NCI-H2227 treated with DMSO at 0.1 percent for 48 hours (cell line): ENCODE results near the gene SLC5A2.
A peak's percentile ranks its signal among the peaks of the same experiment; 100 is the strongest.
"Not testable (repeated sequence)": the region's sequence is repeated elsewhere in the genome, so short reads cannot be mapped to it uniquely, and the experiment has no call there.

ENCODE experiments used
- DNase-seq: peaks from one replicate; lab custom pipeline; 2025; lab: John Stamatoyannopoulos, UW

Gene SLC5A2

DNA sequence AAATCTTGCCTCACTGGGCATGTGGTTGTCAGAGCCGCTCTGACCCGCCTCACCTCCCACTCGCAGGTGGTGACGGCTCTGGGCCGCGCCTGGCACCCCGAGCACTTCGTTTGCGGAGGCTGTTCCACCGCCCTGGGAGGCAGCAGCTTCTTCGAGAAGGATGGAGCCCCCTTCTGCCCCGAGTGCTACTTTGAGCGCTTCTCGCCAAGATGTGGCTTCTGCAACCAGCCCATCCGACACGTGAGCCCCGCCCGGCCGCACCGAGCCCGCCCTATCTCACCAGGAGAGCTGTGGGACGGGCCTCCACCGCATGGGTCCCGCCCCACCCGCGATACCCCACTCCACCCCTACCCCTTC lies 7.0 kb upstream of the SLC5A2 start:
- DNase-seq: no peak

DNA sequence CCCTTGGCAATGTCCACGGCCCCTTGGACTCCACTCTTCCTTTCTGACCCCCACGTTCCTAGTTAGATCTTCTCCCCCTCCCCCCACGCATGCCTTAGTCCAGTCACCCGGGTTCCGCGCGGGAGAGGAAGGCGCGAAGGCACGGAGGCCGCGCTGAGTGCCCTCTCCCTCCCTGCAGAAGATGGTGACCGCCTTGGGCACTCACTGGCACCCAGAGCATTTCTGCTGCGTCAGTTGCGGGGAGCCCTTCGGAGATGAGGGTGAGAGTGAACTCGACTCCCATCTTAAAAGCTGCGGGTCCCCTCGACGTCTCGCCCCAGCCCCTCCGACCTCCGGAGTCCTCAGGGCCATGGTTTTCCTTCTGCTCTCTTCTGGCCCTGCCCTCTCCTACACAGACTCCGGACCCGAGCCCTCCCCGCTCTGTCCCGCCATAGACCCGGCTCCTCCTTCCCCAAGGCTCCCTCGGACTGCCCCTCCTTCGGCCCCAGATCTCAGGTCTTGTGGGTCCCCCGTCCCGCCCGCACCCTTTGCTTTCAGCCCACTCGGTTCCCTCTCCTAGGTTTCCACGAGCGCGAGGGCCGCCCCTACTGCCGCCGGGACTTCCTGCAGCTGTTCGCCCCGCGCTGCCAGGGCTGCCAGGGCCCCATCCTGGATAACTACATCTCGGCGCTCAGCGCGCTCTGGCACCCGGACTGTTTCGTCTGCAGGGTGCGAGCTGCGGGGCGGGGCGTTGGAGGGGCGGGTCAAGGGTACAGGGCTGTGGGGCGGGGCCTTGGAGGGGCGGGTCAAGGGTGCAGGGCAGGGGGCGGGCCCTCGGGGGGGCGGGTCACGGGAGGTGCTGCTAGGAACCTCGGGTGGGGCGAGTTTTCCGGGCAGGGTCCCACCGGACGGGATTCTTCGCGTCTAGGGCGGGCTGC lies 6.4 kb upstream of the SLC5A2 start:
- DNase-seq: no peak

DNA sequence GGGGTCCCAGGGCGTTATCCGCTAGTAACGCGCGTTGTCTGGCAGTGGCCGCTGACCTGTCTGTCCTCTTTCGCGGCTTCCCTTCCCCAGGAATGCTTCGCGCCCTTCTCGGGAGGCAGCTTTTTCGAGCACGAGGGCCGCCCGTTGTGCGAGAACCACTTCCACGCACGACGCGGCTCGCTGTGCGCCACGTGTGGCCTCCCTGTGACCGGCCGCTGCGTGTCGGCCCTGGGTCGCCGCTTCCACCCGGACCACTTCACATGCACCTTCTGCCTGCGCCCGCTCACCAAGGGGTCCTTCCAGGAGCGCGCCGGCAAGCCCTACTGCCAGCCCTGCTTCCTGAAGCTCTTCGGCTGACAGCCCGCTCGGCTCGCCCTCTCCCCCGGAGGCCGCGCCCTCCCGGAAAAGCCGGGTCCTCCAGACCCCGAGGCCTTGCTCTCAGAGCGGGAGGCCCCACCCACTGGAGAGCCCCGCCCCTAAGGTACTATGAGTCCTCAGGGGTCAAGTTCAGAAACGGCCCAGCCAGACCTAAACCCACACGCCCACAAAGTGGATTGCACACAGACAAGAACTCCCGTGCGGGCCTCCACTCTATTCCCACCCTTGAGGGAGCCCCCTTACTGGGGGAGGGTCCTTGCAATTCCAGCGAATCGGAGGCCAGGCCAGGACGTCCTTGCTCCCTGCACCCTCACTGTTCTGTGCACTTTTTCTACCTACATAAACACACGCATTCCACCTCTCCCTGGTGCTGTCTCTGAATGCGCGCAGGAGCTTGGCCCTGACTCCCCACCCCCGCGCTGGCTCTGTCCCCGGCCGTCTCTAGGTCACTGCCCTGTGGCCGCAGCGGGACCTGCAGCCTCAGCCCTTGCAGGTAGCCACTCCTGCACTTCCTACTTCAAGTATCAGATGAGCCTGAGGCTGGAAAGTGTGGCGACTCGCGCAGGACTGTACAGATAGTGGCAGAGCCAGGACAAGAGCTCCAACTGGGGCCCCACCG lies 5.4 kb upstream of the SLC5A2 start:
- DNase-seq: no peak

DNA sequence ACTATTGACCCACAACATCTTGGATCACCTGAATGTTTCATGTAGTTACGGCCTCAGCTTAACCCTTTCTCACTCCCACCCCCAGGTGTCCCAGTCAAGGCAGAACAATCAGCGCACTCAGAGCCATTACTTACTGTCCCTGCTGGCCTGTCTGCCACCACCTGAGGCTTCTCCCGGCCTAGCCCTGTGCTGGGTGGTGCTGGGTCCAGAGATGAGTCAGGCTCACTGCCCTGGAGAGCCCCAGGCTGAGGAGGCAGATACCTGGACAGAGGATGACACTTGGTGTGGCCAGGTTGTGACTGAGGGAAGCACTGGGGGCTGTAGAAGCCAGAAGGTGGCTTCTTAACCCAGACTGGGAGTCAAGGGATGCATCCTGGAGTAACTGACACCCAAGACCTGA lies 4.0 kb upstream of the SLC5A2 start:
- DNase-seq: no peak

DNA sequence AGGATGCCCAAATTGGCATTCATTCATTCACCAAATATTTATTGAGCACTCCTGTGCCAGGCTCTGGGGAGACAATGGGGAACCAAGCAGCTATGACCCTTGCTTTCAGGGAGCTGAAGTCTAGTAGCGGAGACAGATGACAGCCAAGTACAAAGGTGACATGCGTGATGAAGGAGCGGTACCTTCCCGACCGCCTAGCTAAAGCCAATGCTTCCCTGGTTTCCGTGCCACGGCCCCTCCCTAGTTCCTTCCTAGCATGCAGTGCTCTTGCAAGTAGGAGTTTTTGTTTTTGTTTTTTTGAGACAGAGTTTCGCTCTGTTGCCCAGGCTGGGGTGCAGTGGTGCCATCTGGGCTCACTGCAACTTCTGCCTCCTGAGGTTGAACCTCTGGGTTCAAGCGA lies 3.2 kb upstream of the SLC5A2 start:
- DNase-seq: no peak

DNA sequence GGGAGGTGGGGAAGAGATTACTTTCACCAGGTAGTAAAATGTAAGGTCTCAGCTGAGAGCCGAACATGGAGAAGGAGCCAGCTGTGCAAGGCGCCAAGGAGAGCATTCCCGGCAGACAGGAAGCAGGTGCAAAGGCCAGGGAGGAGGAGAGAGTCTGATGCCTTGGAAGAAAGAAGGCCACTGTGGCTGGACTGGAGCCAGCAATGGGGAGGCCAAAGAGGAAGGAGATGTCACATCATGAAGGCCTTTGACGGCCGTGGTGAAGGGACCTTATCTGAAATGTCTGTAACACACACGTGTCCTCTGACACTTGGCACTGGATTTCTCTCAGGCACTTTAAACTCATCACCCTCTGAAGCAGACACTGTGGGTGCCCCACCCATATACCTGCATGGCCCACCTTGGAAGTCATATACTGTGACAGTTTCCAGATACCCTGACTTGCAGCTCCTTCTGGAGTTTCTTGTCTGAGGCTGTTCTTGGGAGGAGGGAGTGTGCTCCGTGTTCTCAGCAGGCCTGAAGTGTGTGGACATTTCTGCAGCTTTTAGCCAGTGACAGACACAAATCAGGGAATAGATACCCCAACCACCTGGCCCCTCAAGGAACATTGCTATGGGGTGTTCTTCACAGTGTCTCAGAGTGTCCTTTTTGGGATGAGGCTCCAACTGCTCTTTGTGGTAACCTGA lies 1.9 kb upstream of the SLC5A2 start:
- DNase-seq: no peak

DNA sequence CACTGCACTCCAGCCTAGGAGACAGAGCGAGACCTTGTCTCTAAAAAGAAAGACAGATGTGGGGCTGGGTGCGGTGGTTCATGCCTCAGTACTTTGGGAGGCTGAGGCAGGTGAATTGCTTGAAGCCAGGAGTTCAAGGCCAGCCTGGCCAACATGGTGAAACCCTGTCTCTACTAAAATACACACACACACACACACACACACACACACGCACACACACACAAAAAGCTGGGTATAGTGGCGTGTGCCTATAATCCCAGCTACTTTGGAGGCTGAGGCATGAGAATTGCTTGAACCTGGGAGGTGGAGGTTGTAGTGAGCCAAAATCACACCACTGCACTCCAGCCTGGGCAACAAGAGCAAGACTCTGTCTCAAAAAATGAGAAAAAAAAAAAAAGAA lies 1.1 kb downstream of the SLC5A2 start:
- DNase-seq: not testable (repeated sequence)

DNA sequence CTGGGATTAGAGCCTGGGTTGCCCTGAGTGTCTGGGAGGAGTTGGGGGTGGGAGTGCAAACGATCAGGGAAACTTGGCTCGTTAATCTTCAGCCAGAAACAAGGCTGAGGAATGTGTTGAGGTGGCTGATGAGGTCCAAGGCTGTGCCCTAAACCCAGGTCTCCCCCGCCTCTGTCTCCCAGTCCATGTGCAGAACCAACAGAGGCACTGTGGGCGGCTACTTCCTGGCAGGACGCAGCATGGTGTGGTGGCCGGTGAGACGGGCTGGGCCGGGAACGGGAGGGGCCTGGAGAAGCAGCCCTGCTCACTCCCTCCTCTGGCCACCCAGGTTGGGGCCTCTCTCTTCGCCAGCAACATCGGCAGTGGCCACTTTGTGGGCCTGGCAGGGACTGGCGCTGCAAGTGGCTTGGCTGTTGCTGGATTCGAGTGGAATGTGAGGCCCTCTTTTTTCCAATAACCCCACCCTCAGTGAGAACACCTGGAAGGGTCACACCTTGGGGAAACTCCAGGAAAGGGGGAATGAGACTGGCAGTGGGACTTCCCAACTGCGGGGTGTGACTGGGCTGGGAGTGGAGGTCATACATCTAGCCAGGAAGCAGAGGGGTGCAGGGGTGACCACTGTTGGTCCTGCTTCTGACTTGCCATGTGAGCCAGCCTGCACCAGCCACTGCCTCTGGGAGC lies 1.7 kb downstream of the SLC5A2 start:
- no peak for DNase-seq

DNA sequence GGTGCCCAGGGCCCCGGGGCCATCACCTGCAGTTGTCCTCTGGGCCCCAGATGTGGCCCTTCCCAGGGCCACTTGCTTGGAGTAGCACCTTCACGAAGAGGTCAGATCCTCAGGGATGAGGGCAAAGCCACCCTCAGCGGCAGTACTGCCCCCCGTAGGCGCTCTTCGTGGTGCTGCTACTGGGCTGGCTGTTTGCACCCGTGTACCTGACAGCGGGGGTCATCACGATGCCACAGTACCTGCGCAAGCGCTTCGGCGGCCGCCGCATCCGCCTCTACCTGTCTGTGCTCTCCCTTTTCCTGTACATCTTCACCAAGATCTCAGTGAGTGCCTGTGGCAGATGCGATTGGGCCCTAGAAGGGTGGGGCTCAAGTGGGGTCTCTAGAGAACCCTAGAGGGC lies 2.6 kb downstream of the SLC5A2 start:
- no peak for DNase-seq

DNA sequence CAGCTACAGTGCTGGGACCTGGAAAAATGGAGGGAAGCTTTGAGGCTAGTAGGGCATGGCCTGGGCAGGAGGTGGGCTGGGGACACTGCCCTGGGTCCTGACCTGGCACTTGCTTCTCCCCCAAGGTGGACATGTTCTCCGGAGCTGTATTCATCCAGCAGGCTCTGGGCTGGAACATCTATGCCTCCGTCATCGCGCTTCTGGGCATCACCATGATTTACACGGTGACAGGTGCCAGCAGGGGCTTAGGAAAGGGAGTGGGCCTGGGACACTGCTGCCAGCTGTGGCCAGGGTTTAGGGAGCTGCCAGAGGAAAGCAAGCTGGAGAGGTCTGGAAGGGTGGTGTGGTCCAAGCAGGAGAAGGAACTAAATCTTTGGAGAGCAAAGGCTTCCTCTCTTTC lies 3.1 kb downstream of the SLC5A2 start:
- no peak for DNase-seq

DNA sequence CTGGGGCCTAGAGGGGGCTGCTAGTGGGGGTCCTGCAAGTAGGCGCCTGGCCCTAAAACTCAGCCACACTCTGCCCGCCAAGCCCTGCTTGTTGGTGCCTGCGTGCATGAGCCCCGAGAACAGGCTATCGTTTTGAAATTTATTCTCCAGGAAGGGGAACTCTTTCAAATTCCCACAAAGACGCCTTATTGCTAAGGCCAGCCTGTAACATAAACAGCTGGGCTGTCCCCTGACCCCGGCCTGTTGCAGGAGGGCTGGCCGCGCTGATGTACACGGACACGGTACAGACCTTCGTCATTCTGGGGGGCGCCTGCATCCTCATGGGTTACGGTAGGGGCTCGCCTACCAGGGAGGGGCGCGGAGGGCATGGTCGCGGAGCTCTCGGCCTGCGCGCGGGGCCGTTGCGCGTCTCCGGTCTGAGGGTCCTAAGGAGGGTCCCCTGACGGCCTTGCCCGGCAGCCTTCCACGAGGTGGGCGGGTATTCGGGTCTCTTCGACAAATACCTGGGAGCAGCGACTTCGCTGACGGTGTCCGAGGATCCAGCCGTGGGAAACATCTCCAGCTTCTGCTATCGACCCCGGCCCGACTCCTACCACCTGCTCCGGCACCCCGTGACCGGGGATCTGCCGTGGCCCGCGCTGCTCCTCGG lies 4.3 kb downstream of the SLC5A2 start:
- no peak for DNase-seq

DNA sequence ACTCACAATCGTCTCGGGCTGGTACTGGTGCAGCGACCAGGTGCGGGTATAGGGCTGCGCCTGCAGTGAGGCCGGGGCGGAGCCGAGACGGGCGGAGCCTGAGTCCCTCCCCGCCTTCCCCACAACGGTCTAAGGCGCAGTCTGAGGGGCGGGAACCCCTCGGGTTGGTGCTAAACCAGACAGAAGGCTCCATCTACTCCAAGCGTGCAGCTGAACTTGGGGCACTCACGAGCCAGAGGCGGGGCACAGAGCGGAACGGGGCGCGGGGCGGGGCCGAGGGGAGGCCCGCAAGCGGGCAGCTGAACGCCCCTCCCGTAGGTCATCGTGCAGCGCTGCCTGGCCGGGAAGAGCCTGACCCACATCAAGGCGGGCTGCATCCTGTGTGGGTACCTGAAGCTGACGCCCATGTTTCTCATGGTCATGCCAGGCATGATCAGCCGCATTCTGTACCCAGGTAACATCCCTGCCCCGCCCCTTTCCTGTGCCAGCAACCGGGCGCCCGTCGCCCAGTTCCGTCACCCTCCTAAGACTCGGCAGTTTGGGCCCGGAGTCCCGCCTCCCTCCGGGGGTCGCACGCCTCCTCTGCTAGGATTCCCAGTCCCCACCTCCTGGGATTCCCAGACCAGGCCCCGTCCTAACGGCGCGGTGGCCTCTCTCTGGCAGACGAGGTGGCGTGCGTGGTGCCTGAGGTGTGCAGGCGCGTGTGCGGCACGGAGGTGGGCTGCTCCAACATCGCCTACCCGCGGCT lies 5.0 kb downstream of the SLC5A2 start:
- peak; percentile 81 for DNase-seq

DNA sequence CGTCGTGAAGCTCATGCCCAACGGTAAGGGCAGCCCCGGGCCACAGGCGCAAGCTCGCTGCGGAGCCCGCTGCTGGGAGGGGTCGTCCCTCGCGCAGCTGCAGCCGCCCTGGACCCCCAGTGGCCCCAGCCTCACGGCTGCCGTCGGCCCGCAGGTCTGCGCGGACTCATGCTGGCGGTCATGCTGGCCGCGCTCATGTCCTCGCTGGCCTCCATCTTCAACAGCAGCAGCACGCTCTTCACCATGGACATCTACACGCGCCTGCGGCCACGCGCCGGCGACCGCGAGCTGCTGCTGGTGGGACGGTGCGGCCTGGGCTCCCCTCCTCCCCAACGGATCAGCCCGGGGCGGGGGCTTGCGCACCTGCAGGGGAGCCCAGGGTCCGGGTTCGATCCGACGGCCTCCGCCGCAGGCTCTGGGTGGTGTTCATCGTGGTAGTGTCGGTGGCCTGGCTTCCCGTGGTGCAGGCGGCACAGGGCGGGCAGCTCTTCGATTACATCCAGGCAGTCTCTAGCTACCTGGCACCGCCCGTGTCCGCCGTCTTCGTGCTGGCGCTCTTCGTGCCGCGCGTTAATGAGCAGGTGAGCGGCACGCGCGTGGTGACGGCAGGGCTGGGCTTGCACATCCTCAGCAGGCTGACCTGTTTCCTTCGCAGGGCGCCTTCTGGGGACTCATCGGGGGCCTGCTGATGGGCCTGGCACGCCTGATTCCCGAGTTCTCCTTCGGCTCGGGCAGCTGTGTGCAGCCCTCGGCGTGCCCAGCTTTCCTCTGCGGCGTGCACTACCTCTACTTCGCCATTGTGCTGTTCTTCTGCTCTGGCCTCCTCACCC lies 5.8 kb downstream of the SLC5A2 start:
- peak; percentile 49 for DNase-seq

DNA sequence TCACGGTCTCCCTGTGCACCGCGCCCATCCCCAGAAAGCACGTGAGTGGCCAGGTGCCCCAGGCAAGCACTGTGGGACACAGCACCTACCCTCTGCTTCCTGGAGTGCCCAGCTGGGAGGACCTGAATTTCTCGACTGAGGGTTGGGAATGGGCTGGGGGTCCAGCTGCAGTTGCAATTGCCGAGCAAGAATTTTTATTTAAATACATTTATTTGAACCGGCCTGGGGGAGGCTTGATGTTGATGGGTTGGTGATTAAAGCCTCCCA lies 6.3 kb downstream of the SLC5A2 start:
- no peak for DNase-seq

DNA sequence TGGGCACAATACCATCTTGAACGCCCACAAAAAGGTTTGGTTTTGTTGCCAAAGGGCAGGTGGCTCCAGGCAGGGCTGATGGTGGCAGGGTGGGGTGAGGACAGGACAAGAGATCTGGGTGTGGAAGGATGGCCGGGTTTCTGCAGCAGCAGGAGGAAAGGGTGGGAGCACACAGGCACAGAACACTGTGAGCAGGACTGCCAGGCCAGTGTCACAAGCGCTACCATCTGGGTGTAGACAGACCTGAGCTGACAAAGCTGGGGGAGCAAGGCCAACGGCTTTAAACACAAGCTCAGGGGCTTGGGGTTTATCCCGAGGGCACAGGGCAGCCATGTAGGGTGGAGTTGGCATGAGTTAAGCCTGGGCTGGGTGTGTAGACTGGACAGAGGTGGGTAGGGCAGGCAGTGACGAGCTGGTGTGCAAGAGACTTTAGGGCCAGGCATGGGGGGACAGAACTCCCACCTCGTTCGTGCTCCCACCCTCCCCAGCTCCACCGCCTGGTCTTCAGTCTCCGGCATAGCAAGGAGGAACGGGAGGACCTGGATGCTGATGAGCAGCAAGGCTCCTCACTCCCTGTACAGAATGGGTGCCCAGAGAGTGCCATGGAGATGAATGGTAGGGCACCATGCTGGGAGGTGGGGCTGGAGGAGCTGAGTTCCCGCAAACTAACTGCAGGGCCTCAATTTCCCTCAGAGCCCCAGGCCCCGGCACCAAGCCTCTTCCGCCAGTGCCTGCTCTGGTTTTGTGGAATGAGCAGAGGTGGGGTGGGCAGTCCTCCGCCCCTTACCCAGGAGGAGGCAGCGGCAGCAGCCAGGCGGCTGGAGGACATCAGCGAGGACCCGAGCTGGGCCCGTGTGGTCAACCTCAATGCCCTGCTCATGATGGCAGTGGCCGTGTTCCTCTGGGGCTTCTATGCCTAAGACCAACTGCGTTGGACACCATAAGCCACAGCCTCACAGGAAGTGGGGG lies 7.0 kb downstream of the SLC5A2 start:
- no peak for DNase-seq

DNA sequence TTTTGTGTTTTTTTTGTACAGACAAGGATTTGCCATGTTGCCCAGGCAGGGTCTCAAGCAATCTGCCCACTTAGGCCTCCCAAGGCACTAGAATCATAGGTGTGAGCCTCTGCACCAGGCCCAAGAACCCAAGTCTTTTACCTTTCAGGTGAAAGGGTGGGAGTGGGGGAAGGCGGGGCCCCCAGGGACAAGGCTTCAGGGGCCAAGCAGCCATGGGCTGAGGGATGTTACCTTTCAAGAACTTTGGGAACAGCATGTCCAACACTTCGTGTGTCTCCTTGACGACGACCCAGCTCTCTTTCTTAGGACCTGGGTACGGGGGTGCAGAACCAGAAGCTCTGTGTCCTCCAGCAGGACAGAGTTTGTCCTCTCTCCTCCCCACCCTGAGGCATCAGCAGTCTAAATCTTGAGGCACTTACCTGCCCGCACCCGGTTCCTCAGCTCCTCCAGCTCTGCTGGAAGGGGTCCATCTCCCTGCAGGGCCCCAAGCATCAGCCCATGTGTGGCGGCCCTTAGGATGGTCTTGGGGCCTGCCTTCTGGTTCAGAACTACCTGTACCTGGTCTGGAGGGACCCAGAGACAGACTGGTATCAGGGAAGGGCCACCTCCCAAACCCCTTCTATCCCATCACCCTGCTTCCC lies 9.0 kb downstream of the SLC5A2 start:
- DNase-seq: no peak

DNA sequence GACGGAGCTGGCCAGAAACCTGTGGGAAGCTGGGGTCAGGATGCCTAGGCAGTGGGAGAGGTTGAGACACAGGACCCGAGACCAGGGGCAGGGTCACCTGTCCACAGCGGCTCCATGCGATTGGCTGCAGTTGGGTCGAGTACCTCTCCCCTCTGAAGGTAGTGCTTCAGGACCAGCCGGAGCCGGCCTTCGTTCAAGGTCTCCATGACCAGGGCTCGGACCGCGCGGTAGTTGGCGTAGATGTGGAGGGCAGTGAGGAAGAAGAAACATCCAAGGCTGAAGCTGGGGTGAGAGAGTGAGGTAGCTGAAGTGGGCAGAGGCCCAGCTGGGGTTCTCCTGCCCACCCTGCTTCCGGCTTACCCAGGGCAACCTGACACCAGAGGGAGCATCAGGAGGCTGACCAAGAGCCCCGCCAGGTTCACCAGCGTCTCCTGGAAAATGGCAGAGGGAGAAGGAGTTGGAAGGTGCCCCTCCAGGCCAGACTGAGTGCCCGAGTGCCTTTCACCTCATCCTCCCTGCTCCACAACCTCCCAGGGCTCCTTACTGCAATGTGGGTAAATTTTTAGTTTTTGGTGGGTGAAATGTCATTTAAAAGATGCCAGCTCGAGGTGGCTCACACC lies 10.7 kb downstream of the SLC5A2 start:
- DNase-seq: no peak

DNA sequence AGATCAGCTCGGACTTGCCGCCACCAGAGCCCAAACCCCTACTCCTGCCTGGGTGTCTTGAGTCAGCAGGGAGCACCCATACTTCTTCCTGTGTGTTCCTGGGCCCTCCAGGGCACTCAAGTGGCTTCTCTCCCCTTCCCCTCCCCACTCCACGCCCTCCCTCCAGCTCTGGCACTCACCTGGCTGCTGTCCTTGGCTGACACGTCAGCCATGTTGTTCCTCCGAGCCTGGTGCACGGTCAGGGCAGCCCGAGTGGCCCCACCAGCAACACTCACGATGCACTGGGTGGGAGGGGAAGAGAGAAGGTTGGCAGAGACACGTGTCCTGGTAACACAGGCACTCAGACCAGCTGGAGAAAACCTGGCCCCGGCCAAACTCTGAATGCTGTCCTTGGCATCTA lies 13.7 kb downstream of the SLC5A2 start:
- no peak for DNase-seq
